A549 (cell line): ENCODE measurements around the gene DCDC2.

Source experiments
- CBX8 ChIP-seq: fragments of 200-600 bp; sonication (generic); IDR thresholded peaks from 2 replicates; pipeline ENCODE4 v1.6.1; 2016
- CEBPB ChIP-seq, 2 experiments: fragments of >200 bp in 1 of 2; sonication (Bioruptor Twin) in 1 of 2; formaldehyde crosslinking in 1 of 2; IDR thresholded peaks; 2 replicates each; pipeline ENCODE4 v1.6.1; 2012 to 2016
- POLR2A ChIP-seq: IDR thresholded peaks from 2 replicates; pipeline ENCODE4 v1.6.1; 2012; ENCODE audit warnings: mild to moderate bottlenecking, low read length
- TF ChIP-seq, protein P1 (sequence below): fragments of >200 bp; sonication (Bioruptor Twin); formaldehyde crosslinking; IDR thresholded peaks from 3 replicates; pipeline ENCODE4 v1.5.1; 2016

DNA sequence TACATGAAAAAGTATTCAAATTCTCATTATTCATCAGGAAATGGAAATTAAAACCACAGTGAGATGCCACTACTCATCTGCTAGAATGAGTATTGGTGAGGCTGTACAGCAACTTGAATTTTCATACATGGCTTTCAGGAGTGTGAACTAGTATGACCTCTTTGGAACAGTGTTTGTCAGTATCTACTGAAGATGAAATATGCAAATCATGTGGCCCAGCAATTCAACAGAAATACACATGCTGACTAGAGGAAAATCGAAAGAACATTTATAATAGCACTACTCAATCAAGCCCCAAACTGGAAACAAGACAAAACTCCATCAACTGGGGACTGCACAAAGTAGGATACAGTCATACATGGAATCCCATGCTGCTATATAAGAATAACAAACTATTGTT, 102.2 kb downstream of the DCDC2 start:
- no peak for TF ChIP-seq POLR2A
- TF ChIP-seq, protein P1, sequence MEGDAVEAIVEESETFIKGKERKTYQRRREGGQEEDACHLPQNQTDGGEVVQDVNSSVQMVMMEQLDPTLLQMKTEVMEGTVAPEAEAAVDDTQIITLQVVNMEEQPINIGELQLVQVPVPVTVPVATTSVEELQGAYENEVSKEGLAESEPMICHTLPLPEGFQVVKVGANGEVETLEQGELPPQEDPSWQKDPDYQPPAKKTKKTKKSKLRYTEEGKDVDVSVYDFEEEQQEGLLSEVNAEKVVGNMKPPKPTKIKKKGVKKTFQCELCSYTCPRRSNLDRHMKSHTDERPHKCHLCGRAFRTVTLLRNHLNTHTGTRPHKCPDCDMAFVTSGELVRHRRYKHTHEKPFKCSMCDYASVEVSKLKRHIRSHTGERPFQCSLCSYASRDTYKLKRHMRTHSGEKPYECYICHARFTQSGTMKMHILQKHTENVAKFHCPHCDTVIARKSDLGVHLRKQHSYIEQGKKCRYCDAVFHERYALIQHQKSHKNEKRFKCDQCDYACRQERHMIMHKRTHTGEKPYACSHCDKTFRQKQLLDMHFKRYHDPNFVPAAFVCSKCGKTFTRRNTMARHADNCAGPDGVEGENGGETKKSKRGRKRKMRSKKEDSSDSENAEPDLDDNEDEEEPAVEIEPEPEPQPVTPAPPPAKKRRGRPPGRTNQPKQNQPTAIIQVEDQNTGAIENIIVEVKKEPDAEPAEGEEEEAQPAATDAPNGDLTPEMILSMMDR, result no peak
- TF ChIP-seq CEBPB (IDR thresholded peaks at IDR 0.05), result no peak
- no peak for TF ChIP-seq CBX8
